ENCODE measurements around the gene U2SURP. TPM values are rescaled to one million over a fixed set of nuclear protein-coding genes. Genes with fewer than 3 reads are reported as not detected.

U2SURP gene
- total RNA-seq, 1 donor from 2014 or later = 72.2 TPM

DNA sequence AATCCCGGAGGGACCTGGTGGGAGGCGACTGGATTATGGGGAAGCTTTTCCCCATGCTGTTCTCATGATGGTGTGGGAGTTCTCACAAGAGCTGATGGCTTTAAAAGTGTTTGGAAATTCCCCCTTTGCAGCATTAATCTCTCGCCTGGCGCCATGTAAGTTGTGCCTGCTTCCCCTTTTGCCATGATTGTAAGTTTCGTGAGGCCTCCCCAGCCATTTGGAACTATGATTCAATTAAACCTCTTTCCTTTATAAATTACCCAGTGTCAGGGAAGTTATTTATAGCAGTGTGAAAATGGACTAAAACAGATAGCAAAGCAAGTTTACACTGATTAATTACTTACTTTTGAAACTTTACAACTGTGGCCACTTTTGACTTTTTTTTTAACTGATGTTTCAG is 10.6 kb upstream of the U2SURP start:
- H3K4me1 ChIP-seq = no peaks in the 10 kb centered on the region
- intact Hi-C loops (cut with DNase I) = loop anchor here (10.0 kb wide), 1 partner anchor 406 kb away; no protein-coding TSS in a partner anchor
- no peaks in the 10 kb centered on the region for H3K36me3 ChIP-seq
- H3K27me3 ChIP-seq = no peaks in the 10 kb centered on the region
- DNase-seq (ENCODE audit: extremely low spot score in 2 of 2) = no peak
- no peak for TF ChIP-seq POLR2AphosphoS5 (IDR thresholded peaks at IDR 0.05; ENCODE audit: insufficient read depth in 1 of 2, low read depth in 1 of 2)
- no peak for TF ChIP-seq POLR2A (IDR thresholded peaks at IDR 0.05)
- no peak for TF ChIP-seq CTCF (IDR thresholded peaks at IDR 0.05)
- no peaks in the 10 kb centered on the region for H3K9me3 ChIP-seq
- no peak overlapping the region for H3K27ac ChIP-seq
- no peak overlapping the region for H3K4me3 ChIP-seq

DNA sequence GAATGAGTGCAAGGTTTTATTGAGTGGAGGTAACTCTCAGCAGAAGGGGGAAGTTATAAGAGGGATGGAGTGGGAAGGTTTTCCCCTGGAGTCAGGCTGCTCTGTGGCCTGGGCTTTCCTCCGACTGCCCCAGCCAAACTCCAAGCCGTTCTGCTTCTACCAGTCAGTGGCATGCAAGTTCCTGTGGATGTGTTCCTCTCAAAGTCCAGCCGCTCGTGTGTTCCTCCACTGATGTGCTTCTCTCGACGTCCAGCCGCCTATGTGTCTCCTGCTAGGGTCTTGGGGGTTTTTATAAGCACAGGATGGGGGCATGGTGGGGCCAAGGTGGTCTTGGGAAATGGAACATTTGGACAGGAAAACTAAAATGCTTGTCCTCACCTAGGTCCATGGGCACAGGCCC is 9.0 kb upstream of the U2SURP start:
- TF ChIP-seq CTCF (IDR thresholded peaks at IDR 0.05) (no peak), POLR2AphosphoS5 (IDR thresholded peaks at IDR 0.05; ENCODE audit: insufficient read depth in 1 of 2, low read depth in 1 of 2) (no peak), POLR2A (IDR thresholded peaks at IDR 0.05) (no peak)
- intact Hi-C loops (cut with DNase I) = loop anchor here (10.0 kb wide), 1 partner anchor 408 kb away; no protein-coding TSS in a partner anchor
- no peak overlapping the region for H3K4me3 ChIP-seq
- H3K4me1 ChIP-seq = no peaks in the 10 kb centered on the region
- H3K27me3 ChIP-seq = no peaks in the 10 kb centered on the region
- no peak overlapping the region for H3K27ac ChIP-seq
- H3K9me3 ChIP-seq = no peaks in the 10 kb centered on the region
- no peaks in the 10 kb centered on the region for H3K36me3 ChIP-seq
- DNase-seq (ENCODE audit: extremely low spot score in 2 of 2) = no peak

DNA sequence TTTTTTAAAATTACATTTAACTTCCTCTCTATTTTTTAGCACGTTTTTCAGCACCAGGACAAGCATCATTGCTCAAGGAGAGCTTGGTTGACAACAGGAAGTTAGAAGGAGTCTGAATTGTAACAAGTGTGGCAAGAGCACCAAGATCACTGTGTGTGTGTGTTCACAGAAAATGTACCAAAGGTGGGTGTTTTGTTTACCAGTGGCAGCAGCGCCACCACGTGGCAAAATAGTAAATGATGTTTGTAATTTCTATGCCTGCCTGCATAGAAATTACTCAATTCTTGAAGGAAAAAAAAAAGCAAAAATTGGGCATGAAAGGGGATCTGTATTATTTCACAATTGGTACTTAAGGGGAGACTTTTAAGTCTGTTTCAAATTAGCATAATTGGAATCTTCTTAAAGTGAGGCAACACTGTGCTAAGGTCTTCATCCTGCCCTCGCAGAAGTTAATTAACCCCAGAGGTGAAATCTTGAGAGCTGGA is 7.4 kb upstream of the U2SURP start:
- Histone ChIP-seq H3K4me3 (no peak overlapping the region), H3K4me1 (no peaks in the 10 kb centered on the region), H3K9me3 (no peaks in the 10 kb centered on the region), H3K27me3 (no peaks in the 10 kb centered on the region), H3K27ac (no peak overlapping the region), H3K36me3 (no peaks in the 10 kb centered on the region)
- no peak for DNase-seq (ENCODE audit: extremely low spot score in 2 of 2)
- TF ChIP-seq CTCF (IDR thresholded peaks at IDR 0.05) = peak; percentile 27 to 55 (median 46)
- TF ChIP-seq POLR2A (IDR thresholded peaks at IDR 0.05) = no peak
- intact Hi-C loops (cut with DNase I) = loop anchor here (10.0 kb wide), 1 partner anchor 409 kb away; no protein-coding TSS in a partner anchor

- peaks cover 10% of the 10 kb centered on the region for H3K4me1 ChIP-seq
- no peaks in the 10 kb centered on the region for H3K36me3 ChIP-seq
- intact Hi-C loops (cut with DNase I) = loop anchor here (10.0 kb wide), 1 partner anchor 413 kb away; no protein-coding TSS in a partner anchor
- H3K27me3 ChIP-seq = no peaks in the 10 kb centered on the region
- TF ChIP-seq POLR2A (IDR thresholded peaks at IDR 0.05) = no peak
- TF ChIP-seq POLR2AphosphoS5 (IDR thresholded peaks at IDR 0.05; ENCODE audit: insufficient read depth in 1 of 2, low read depth in 1 of 2) = no peak
- TF ChIP-seq CTCF (IDR thresholded peaks at IDR 0.05) = no peak
- H3K4me3 ChIP-seq = no peak overlapping the region
- no peaks in the 10 kb centered on the region for H3K9me3 ChIP-seq
- DNase-seq (ENCODE audit: extremely low spot score in 2 of 2) = no peak
- no peak overlapping the region for H3K27ac ChIP-seq
Measured at GRCh38 chr3:142997330-142997729, 4.0 kb upstream of the U2SURP start.

DNA sequence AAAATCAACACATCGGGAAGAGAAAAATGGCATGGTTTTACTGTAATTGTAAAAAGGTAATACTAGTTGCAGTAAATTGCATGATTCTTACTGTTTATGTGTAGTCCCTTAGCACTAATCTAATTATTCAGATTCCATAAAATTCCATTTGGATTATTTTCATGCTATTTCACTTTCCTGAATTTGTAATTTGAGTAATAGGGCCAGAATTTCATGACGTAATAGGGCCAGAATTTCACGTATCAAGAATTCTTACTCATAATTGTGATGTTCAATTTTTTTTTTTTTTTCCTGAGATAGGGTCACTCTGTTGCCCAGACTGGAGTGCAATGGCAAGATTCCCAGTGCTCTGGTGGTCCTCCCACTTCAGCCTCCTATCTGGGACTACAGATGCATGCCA is 2.9 kb upstream of the U2SURP start:
- TF ChIP-seq POLR2AphosphoS5 (IDR thresholded peaks at IDR 0.05; ENCODE audit: insufficient read depth in 1 of 2, low read depth in 1 of 2) (no peak), CTCF (IDR thresholded peaks at IDR 0.05) (no peak), POLR2A (IDR thresholded peaks at IDR 0.05) (no peak)
- intact Hi-C loops (cut with DNase I) = loop anchor here (10.0 kb wide), 1 partner anchor 414 kb away; no protein-coding TSS in a partner anchor
- H3K27ac ChIP-seq = no peak overlapping the region
- H3K27me3 ChIP-seq = no peaks in the 10 kb centered on the region
- peaks cover 20% of the 10 kb centered on the region for H3K4me1 ChIP-seq
- no peak for DNase-seq (ENCODE audit: extremely low spot score in 2 of 2)
- no peak overlapping the region for H3K4me3 ChIP-seq
- no peaks in the 10 kb centered on the region for H3K9me3 ChIP-seq
- H3K36me3 ChIP-seq = no peaks in the 10 kb centered on the region
